Muscle layer of colon (tissue), 2 donors: Measurements from ENCODE around the gene DLGAP1.
A peak's percentile ranks its signal among the peaks of the same experiment; 100 is the strongest.

ENCODE experiments used
- H3K27ac ChIP-seq: one replicate; pipeline ENCODE4 v1.7.0; 2013; ENCODE audit warnings: low read depth, mild to moderate bottlenecking, low read length, moderate library complexity
- H3K27me3 ChIP-seq, 2 donors: one replicate each; pipeline ENCODE4 v1.7.0; 2013; ENCODE audit warnings: low read length in 2 of 2, mild to moderate bottlenecking in 2 of 2; ENCODE audit not compliant: insufficient read depth in 2 of 2, control insufficient read depth in 1 of 2
- H3K36me3 ChIP-seq: one replicate; pipeline ENCODE4 v1.7.0; 2013; ENCODE audit warnings: mild to moderate bottlenecking, low read length; ENCODE audit not compliant: insufficient read depth
- H3K4me1 ChIP-seq: one replicate; pipeline ENCODE4 v1.7.0; 2013; ENCODE audit warnings: mild to moderate bottlenecking, low read length; ENCODE audit not compliant: insufficient read depth
- H3K4me3 ChIP-seq, 2 donors: one replicate each; pipeline ENCODE4 v1.7.0; 2013; ENCODE audit warnings: low read length in 2 of 2, low read depth in 1 of 2, mild to moderate bottlenecking in 1 of 2, moderate library complexity in 1 of 2
- H3K9ac ChIP-seq: one replicate; pipeline ENCODE4 v1.7.0; 2013; ENCODE audit warnings: low read length
- H3K9me3 ChIP-seq: one replicate; pipeline ENCODE4 v1.7.0; 2013; ENCODE audit warnings: mild to moderate bottlenecking, low read length
- donor health status: abdominal sarcoma.
- donor health status: Adenocarcinoma of cecum.

DLGAP1 gene

DNA sequence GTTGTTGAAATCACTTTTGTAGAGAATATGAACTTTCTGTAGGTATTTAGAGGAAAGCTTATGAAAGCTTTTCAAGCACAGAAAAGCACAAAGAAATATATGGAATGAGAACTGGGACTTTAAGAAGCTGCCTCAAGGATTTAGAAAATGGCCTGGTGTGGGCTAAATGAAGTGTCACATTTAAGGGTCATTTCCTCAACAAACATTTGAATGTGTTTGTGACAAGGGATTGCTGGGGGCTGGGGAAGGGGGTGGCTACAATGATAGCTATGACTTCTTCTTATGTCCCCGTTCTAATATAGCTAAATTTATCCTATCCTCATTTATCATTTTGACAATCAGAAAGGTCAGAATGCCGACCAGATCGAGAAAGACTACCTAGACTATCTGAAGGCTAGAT, 69.2 kb downstream of the DLGAP1 start:
- Histone ChIP-seq H3K4me3 (no peak overlapping the region), H3K9me3 (no peaks in the 10 kb centered on the region), H3K27ac (no peak overlapping the region), H3K36me3 (no peaks in the 10 kb centered on the region), H3K9ac (no peak overlapping the region), H3K27me3 (no peaks in the 10 kb centered on the region), H3K4me1 (no peaks in the 10 kb centered on the region)

DNA sequence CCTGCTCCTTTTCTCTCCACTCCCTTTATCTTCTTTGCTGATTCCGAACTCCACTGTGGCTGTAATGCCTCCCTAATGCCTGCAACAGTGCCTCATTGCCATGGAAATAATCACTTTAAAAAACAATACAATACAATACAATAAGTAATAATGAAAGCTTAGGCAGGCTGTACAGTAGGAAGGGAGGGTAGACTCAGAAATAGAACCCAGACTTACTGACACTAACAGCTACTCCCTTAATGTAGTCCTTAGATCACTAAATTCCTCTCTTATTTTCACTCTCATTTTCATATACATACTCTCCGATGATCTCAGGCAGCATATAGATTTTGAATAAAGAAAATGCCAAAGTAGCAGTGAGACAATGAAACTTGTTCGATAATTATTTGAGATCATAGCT, 70.2 kb downstream of the DLGAP1 start:
- H3K4me1 ChIP-seq = no peaks in the 10 kb centered on the region
- H3K4me3 ChIP-seq = no peak overlapping the region
- no peak overlapping the region for H3K9ac ChIP-seq
- no peak overlapping the region for H3K27ac ChIP-seq
- H3K27me3 ChIP-seq = no peaks in the 10 kb centered on the region
- no peaks in the 10 kb centered on the region for H3K9me3 ChIP-seq
- no peaks in the 10 kb centered on the region for H3K36me3 ChIP-seq

DNA sequence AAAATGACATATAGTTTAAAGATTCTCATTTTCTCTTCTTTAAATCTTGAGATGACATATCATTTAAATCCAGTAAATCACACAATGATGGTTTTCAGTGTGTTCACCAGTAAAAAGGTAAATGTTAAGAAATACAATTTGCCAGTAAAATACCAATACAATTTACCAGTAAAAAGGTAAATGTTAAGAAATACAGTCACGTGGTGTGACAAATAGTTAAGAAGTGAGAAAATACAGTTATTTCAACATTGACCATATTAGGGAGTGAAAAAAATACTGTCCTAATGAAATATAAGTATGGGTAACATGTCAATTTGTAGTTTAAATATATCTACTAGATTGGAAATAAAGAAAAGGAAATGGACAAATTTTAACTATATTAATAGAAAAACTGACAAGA, 80.5 kb downstream of the DLGAP1 start:
- Histone ChIP-seq H3K36me3 (no peaks in the 10 kb centered on the region), H3K4me3 (no peak overlapping the region), H3K27ac (no peak overlapping the region), H3K4me1 (no peaks in the 10 kb centered on the region), H3K9me3 (no peaks in the 10 kb centered on the region), H3K27me3 (no peaks in the 10 kb centered on the region), H3K9ac (no peak overlapping the region)

DNA sequence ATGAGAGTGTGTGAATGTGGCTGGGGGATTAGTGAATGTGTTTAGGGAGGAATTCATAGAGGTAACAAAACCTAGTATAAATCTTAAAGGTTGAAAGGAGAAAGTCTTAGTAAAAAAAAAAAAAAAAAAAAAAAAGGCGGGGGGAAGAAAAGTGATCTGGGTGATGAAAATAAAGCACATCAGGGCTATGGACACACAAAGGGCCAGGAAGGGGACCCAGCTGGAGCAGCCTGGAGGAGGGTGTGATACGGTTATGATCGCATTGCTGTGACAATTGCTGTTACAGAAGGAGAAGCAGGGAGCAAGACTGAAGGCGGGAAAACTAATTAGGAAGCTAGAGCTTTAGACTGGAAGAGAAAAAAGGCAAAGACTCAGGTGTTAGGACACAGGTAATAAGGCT, 85.4 kb downstream of the DLGAP1 start:
- no peak overlapping the region for H3K27ac ChIP-seq
- H3K4me3 ChIP-seq = no peak overlapping the region
- H3K27me3 ChIP-seq = no peaks in the 10 kb centered on the region
- no peaks in the 10 kb centered on the region for H3K4me1 ChIP-seq
- no peak overlapping the region for H3K9ac ChIP-seq
- H3K9me3 ChIP-seq = no peaks in the 10 kb centered on the region
- H3K36me3 ChIP-seq = no peaks in the 10 kb centered on the region

DNA sequence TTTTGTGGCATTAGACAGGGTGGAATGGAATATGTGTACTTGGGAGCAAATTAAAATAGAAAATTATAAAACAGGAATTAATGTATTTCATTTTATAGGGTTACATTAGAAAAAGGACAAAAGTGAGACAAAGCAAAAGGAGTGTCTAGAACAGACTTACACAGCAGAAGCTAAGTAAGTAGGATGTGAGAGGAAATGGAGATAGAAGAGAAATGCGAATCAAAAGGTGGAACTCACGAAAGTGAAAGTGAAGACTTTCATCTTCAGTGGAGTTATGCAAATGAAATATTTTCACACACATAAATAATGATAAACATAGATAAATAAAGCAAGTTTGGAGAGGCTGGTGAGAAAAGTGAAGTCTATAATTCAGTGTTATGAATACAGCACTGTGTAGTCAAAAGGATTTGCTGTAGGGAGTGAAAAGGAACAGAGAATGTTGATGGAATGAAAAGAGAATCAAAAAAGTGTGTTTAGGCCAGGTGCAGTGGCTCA, 94.8 kb downstream of the DLGAP1 start:
- Histone ChIP-seq H3K4me3 (no peak overlapping the region), H3K27me3 (no peaks in the 10 kb centered on the region), H3K4me1 (no peaks in the 10 kb centered on the region), H3K36me3 (no peaks in the 10 kb centered on the region), H3K9ac (no peak overlapping the region), H3K27ac (no peak overlapping the region), H3K9me3 (no peaks in the 10 kb centered on the region)

DNA sequence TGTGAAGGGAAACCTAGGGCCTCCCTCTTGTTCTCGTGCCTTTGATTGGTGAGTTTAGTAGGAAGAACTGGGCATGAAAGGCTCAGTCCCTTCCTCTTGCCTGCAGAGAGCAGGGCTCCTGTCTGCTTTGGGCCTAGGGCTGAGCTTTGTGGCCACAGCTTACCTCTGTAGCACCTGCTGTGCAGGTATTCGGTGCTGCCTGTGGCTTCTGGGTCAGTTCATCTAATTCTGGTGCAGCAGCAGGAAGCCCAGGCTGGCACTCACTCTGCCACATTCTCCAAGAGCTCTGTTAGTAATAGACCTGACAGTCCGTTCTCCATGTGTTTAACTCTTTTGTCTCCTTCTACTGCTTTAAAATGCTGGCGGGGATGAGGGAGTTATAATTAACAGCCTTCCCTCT, 96.5 kb downstream of the DLGAP1 start:
- no peaks in the 10 kb centered on the region for H3K9me3 ChIP-seq
- H3K4me1 ChIP-seq = no peaks in the 10 kb centered on the region
- no peak overlapping the region for H3K4me3 ChIP-seq
- no peak overlapping the region for H3K27ac ChIP-seq
- no peaks in the 10 kb centered on the region for H3K36me3 ChIP-seq
- H3K9ac ChIP-seq = no peak overlapping the region
- H3K27me3 ChIP-seq = no peaks in the 10 kb centered on the region

DNA sequence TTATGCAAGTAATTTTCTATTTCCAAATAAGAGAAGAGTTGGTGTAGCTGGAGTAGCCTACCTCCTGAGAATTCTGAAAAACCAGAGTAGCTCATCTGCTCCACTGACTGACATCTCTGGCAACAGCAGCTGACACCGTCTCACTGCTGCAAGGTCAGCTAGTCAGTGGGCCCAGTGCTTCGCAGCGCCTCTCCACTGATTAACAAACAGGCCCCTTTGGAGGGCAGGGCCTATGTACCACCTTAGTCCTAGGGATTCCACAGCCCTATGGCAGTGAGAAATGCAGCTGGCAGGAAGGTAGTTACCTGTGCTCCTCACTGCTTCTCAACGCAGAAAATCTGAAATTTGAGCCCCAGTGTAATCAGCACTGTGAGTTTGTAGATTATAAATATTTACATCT, 97.5 kb downstream of the DLGAP1 start:
- no peaks in the 10 kb centered on the region for H3K9me3 ChIP-seq
- no peak overlapping the region for H3K27ac ChIP-seq
- H3K27me3 ChIP-seq = no peaks in the 10 kb centered on the region
- H3K9ac ChIP-seq = no peak overlapping the region
- no peak overlapping the region for H3K4me3 ChIP-seq
- H3K4me1 ChIP-seq = no peaks in the 10 kb centered on the region
- H3K36me3 ChIP-seq = no peaks in the 10 kb centered on the region

DNA sequence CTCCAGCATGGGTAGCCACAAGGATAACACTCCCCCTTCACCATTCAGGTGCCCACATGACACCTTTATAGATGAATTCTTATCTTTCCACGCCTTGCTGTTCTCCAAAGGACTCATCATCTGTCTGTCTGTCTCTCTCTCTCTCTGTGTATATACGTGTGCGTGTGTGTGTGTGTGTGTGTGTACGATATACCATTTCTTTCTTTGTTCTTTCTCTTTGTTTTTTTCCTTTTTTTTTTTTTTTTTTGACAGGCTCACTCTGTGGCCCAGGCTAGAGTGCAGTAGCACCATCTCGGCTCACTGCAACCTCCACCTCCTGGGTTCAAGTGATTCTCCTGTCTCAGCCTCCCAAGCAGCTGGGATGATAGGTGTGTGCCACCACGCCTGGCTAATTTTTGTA, 98.2 kb downstream of the DLGAP1 start:
- Histone ChIP-seq H3K9me3 (no peaks in the 10 kb centered on the region), H3K27ac (no peak overlapping the region), H3K36me3 (no peaks in the 10 kb centered on the region), H3K9ac (no peak overlapping the region), H3K4me1 (no peaks in the 10 kb centered on the region), H3K27me3 (no peaks in the 10 kb centered on the region), H3K4me3 (no peak overlapping the region)

DNA sequence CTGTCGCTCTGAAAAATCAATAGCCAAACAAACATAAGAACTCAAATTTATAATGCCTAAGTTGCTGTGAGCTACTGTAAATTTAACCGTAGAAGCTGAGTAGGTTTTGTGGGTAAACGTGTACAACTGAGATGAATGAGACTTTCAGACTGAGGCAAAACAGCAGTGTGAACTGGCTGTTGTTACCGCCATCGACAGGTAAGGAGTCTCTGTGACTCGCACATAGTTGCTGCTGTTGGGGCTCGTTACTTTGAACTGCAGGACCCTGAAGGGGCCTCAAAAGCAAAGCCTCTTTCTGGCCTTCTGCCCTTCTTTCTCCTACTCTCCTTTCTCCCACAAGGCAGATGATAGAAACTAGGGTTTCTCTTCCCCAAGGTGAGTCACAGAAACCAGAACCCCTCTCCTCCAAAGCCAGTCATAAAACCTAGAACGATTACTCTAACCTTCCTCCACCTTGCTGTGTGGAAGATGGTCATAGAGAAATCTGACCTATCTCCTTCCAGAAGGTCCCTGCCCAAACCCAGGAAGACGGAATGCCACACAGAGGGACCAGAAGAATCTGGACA, 101.2 kb downstream of the DLGAP1 start:
- Histone ChIP-seq H3K36me3 (no peaks in the 10 kb centered on the region), H3K9me3 (no peaks in the 10 kb centered on the region), H3K9ac (no peak overlapping the region), H3K27ac (no peak overlapping the region), H3K4me1 (no peaks in the 10 kb centered on the region), H3K27me3 (no peaks in the 10 kb centered on the region), H3K4me3 (no peak overlapping the region)

DNA sequence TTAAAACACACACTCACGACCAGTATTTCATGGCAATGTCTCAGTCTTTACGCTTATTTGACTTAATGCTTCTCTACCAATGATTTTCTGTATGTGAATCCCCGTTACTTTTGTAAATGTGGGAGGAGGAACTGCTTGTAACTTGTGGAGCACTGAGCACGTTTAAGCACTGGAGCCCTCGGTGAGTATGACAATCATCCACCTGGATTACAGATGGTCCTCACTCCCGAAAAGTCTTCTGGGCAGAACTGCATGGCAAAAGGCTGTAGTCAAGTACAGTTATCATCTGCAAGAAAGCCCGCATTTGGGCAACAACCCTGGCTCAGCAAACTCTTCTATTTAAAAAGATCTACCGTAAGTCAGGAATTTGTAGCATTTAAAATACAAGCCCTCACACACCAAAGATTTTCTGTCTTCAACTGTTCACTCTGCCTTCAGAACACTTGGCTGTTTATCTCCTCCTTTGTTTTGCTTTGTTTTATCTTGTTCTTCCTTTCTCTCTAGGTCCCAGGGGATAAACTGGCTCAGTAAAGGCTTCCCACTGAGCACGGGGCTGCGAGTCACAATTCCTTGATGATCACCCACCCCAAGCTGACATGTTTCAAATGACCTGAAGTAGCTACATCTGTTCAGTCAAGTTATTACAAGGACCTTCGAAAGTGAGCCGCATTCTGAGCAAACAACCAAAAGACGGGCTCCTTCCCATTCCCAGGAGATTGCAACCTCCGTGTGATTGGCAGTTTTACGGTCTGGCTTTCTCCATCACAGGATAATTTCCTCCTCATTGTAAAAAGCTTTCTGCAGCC, 102.2 kb downstream of the DLGAP1 start:
- Histone ChIP-seq H3K27ac (no peak overlapping the region), H3K4me3 (peak overlapping the region in 1 of 2 donors; percentile 4), H3K4me1 (no peaks in the 10 kb centered on the region), H3K27me3 (no peaks in the 10 kb centered on the region), H3K9me3 (no peaks in the 10 kb centered on the region), H3K36me3 (no peaks in the 10 kb centered on the region), H3K9ac (no peak overlapping the region)

DNA sequence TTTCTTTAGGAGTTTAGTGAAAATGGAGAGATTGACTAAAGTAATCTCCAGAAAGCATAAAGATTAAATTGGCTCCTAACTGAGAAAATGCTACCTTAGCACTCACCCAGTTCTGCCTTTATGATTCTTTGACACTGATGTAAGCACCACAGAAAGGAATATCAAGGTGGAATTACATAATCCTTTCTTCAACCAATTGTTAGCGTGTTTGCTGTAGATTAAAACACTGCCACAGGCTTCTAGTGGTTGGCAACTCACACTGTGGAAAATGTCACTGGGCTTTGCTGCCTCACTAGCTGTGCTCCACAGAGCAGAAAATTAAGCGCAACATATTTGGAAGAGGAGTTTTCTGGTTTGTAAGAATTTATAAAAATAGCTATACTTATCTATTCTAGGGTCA, 104.1 kb downstream of the DLGAP1 start:
- Histone ChIP-seq H3K27ac (no peak overlapping the region), H3K9ac (no peak overlapping the region), H3K36me3 (no peaks in the 10 kb centered on the region), H3K4me1 (no peaks in the 10 kb centered on the region), H3K9me3 (no peaks in the 10 kb centered on the region), H3K4me3 (no peak overlapping the region), H3K27me3 (no peaks in the 10 kb centered on the region)

DNA sequence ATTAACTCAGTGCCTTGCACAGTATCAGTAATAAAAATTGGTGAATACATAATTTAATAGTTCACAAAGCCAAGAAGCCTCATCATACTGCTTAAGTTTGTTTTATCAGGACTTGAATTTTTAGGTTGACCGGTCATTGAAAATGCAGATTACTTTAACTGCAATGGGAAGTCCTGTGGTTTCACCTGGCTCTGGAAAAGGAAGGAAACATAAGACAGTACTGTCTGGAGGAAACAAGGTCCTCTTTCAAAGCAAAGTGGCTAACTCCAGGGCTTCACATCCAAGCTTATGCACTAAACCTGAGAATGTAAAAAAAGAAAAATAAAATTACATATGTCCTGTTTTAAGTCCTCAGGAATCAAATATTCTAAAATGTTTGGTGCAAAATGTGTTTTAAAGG, 119.7 kb downstream of the DLGAP1 start:
- H3K4me1 ChIP-seq = peaks cover 11% of the 10 kb centered on the region
- H3K9me3 ChIP-seq = no peaks in the 10 kb centered on the region
- no peak overlapping the region for H3K9ac ChIP-seq
- no peaks in the 10 kb centered on the region for H3K27me3 ChIP-seq
- H3K4me3 ChIP-seq = no peak overlapping the region
- H3K36me3 ChIP-seq = no peaks in the 10 kb centered on the region
- no peak overlapping the region for H3K27ac ChIP-seq
